CD14-positive monocyte (primary cell): ENCODE results near the gene CCDC50. TPM values are rescaled to one million over a fixed set of nuclear protein-coding genes. Genes with fewer than 3 reads are reported as not detected.

Experiments
- DNase-seq, 3 donors: peaks; one replicate each; pipeline ENCODE4 v3.0.0-alpha.2; 2011 to 2022
- H2AFZ ChIP-seq: 2 replicates; pipeline ENCODE4 v1.6.0; 2012; ENCODE audit warnings: mild to moderate bottlenecking, low read depth, low read length, inconsistent platforms; ENCODE audit not compliant: insufficient read depth, poor library complexity, severe bottlenecking
- H3K27ac ChIP-seq, 2 donors: 1 replicate in 1 of 2; 2 replicates in 1 of 2; pipeline ENCODE4 v1.5.1; 2012 to 2013; ENCODE audit warnings: low read length in 2 of 2, control low read depth in 1 of 2, inconsistent platforms in 1 of 2, low read depth in 1 of 2, mild to moderate bottlenecking in 1 of 2
- H3K27me3 ChIP-seq, 2 donors: one replicate each; pipeline versions ENCODE4 v1.6.0 to v1.6.1; 2011 to 2013; ENCODE audit warnings: low read length in 2 of 2; ENCODE audit not compliant: control insufficient read depth in 2 of 2, insufficient read depth in 2 of 2
- H3K36me3 ChIP-seq, 2 donors: replicated peaks in 1 of 2; 1 replicate in 1 of 2; 2 replicates in 1 of 2; pipeline versions ENCODE4 v1.5.1 to v1.6.1; 2012 to 2013; ENCODE audit warnings: low read length in 2 of 2, control low read depth in 1 of 2, inconsistent platforms in 1 of 2, mild to moderate bottlenecking in 1 of 2; ENCODE audit not compliant: insufficient read depth in 2 of 2, control insufficient read depth in 1 of 2
- H3K4me1 ChIP-seq, 2 donors: 1 replicate in 1 of 2; 2 replicates in 1 of 2; pipeline versions ENCODE4 v1.5.1 to v1.6.1; 2012 to 2013; ENCODE audit warnings: low read length in 2 of 2, control low read depth in 1 of 2, inconsistent platforms in 1 of 2, mild to moderate bottlenecking in 1 of 2, moderate library complexity in 1 of 2; ENCODE audit not compliant: insufficient read depth in 2 of 2, control insufficient read depth in 1 of 2
- H3K4me2 ChIP-seq: replicated peaks from 2 replicates; pipeline ENCODE3; 2012; ENCODE audit warnings: low read length, moderate library complexity, mild to moderate bottlenecking; ENCODE audit not compliant: poor library complexity, severe bottlenecking; ENCODE audit errors: extremely low read depth
- H3K4me3 ChIP-seq, 3 experiments: fragments of 200-600 bp in 1 of 3; sonication (generic) in 1 of 3; replicated peaks in 1 of 3; 1 replicate in 2 of 3; 2 replicates in 1 of 3; pipeline ENCODE4 v1.5.1; 2011 to 2013; ENCODE audit warnings: low read length in 3 of 3, mild to moderate bottlenecking in 3 of 3, control low read depth in 2 of 3, low read depth in 2 of 3, inconsistent platforms in 1 of 3, moderate library complexity in 1 of 3
- H3K79me2 ChIP-seq: 2 replicates; pipeline ENCODE4 v1.6.0; 2012; ENCODE audit warnings: mild to moderate bottlenecking, control low read depth, inconsistent platforms, low read length, moderate library complexity; ENCODE audit not compliant: insufficient read depth
- H3K9ac ChIP-seq: 2 replicates; pipeline ENCODE4 v1.6.0; 2017; ENCODE audit warnings: low read length, mild to moderate bottlenecking; ENCODE audit not compliant: insufficient read depth, poor library complexity, severe bottlenecking
- H3K9me3 ChIP-seq, 2 donors: replicated peaks in 1 of 2; 1 replicate in 1 of 2; 2 replicates in 1 of 2; pipeline versions ENCODE4 v1.5.1 to v1.6.1; 2012 to 2013; ENCODE audit warnings: low read length in 2 of 2, control low read depth in 1 of 2; ENCODE audit not compliant: control insufficient read depth in 1 of 2, insufficient read depth in 1 of 2
- H4K20me1 ChIP-seq: 2 replicates; pipeline ENCODE4 v1.6.0; 2012; ENCODE audit warnings: mild to moderate bottlenecking, low read length, control low read depth, moderate library complexity; ENCODE audit not compliant: insufficient read depth
- H3K27ac Mint-ChIP-seq, 7 donors: one replicate each; pipeline ENCODE4 v1.8.0; 2020; ENCODE audit warnings: mild to moderate bottlenecking in 7 of 7, mixed read lengths in 7 of 7, moderate library complexity in 6 of 7, inconsistent platforms in 2 of 7
- H3K27me3 Mint-ChIP-seq, 3 donors: one replicate each; pipeline ENCODE4 v1.8.0; 2021 to 2022; ENCODE audit warnings: low read depth in 3 of 3, mild to moderate bottlenecking in 3 of 3, mixed read lengths in 3 of 3, moderate library complexity in 3 of 3, inconsistent platforms in 1 of 3
- H3K36me3 Mint-ChIP-seq, 2 donors: one replicate each; pipeline ENCODE4 v1.8.0; 2020; ENCODE audit warnings: mixed read lengths in 2 of 2, inconsistent platforms in 1 of 2, mild to moderate bottlenecking in 1 of 2
- H3K4me1 Mint-ChIP-seq: one replicate; pipeline ENCODE4 v1.8.0; 2020; ENCODE audit warnings: mild to moderate bottlenecking, mixed read lengths
- H3K4me3 Mint-ChIP-seq, 2 donors: one replicate each; pipeline ENCODE4 v1.8.0; 2020; ENCODE audit warnings: mild to moderate bottlenecking in 2 of 2, mixed read lengths in 2 of 2, moderate library complexity in 1 of 2
- H3K9me3 Mint-ChIP-seq, 7 donors: one replicate each; pipeline ENCODE4 v1.8.0; 2020 to 2022; ENCODE audit warnings: mixed read lengths in 7 of 7, mild to moderate bottlenecking in 6 of 7, moderate library complexity in 6 of 7, inconsistent platforms in 2 of 7
- CTCF ChIP-seq: fragments of 200-600 bp; IDR thresholded peaks from one replicate; pipeline ENCODE4 v1.8.0; 2022; ENCODE audit warnings: antibody characterized with exemption, mild to moderate bottlenecking
- WGBS: methylation state at CpG from one replicate; pipeline ENCODE4 v1.1.5; 2013; ENCODE audit warnings: missing lambda C conversion rate; ENCODE audit not compliant: insufficient coverage; 5-methylcytosine and 5-hydroxymethylcytosine counted together
- intact Hi-C, 2 donors: fragments of 100-400 bp; cut with micrococcal nuclease; formaldehyde crosslinking; loops; one replicate each; pipeline versions ENCODE4 v1.15.0 to v1.15.1; 2023
- polyA plus RNA-seq, 3 donors: library from polyadenylated mRNA; depleted of rRNA in 1 of 3; unstranded in 2 of 3; stranded (reverse) in 1 of 3; fragments of 300-500 nt in 2 of 3; fragments of >200 nt in 1 of 3; fragmentation: Illumina TruSeq in 2 of 3; gene quantifications; 1 replicate in 2 of 3; 2 replicates in 1 of 3; pipeline ENCODE4 v1.2.3, GENCODE V29; 2012 to 2021

CCDC50 gene
- polyA plus RNA-seq, 3 donors: 13.3 to 29.2 (median 25.8) TPM

- Histone ChIP-seq H3K4me2 (no peak overlapping the region), H4K20me1 (no peaks in the 10 kb centered on the region), H3K36me3 (no peaks in the 10 kb centered on the region), H3K4me1 (no peaks in the 10 kb centered on the region), H2AFZ (no peak overlapping the region), H3K27ac (no peak overlapping the region), H3K4me3 (no peak overlapping the region), H3K9ac (no peak overlapping the region), H3K27me3 (no peaks in the 10 kb centered on the region), H3K9me3 (peaks cover 4 to 8% of the 10 kb centered on the region in 2 donors), H3K79me2 (no peaks in the 10 kb centered on the region)
- WGBS: 100% methylated on average over 2 of the region's 9 CpGs
- Mint-ChIP-seq H3K36me3 (no peaks in the 10 kb centered on the region), H3K9me3 (peaks cover 5 to 21% (median 13%) of the 10 kb centered on the region in 7 donors), H3K4me1 (peaks cover 6% of the 10 kb centered on the region), H3K27ac (peak overlapping the region in 1 of 7 donors; percentile 54), H3K4me3 (no peak overlapping the region), H3K27me3 (peaks cover 0 to 3% (median 2%) of the 10 kb centered on the region in 3 donors)
- TF ChIP-seq CTCF: no peak
- DNase-seq: no peak
- intact Hi-C loops: no loop called here
Measured at GRCh38 chr3:191415566-191415965, 86.4 kb downstream of the CCDC50 start.

- Mint-ChIP-seq H3K36me3 (no peaks in the 10 kb centered on the region), H3K4me3 (no peak overlapping the region), H3K4me1 (peaks cover 6% of the 10 kb centered on the region), H3K9me3 (peaks cover 5 to 19% (median 13%) of the 10 kb centered on the region in 7 donors), H3K27me3 (peaks cover 0 to 5% (median 4%) of the 10 kb centered on the region in 3 donors), H3K27ac (no peak overlapping the region)
- H3K4me2 ChIP-seq: no peak overlapping the region
- intact Hi-C loops: no loop called here
- H3K4me1 ChIP-seq: no peaks in the 10 kb centered on the region
- no peak overlapping the region for H3K27ac ChIP-seq
- H2AFZ ChIP-seq: no peak overlapping the region
- no peak for DNase-seq
- no peaks in the 10 kb centered on the region for H4K20me1 ChIP-seq
- H3K9me3 ChIP-seq: peaks cover 4 to 8% of the 10 kb centered on the region in 2 donors
- no peaks in the 10 kb centered on the region for H3K36me3 ChIP-seq
- whole genome bisulfite sequencing: 70% methylated on average over 3 of the region's 6 CpGs
- no peak overlapping the region for H3K9ac ChIP-seq
- H3K27me3 ChIP-seq: no peaks in the 10 kb centered on the region
- peak; percentile 48 for TF ChIP-seq CTCF
- no peak overlapping the region for H3K4me3 ChIP-seq
- H3K79me2 ChIP-seq: no peaks in the 10 kb centered on the region
Measured at GRCh38 chr3:191417457-191417729, 88.2 kb downstream of the CCDC50 start.
